GM18517 (cell line): ENCODE results near the gene SUPT16H.
A peak's percentile ranks its signal among the peaks of the same experiment; 100 is the strongest.
"Not testable (repeated sequence)": the region's sequence is repeated elsewhere in the genome, so short reads cannot be mapped to it uniquely, and the experiment has no call there.

Experiments
- ATAC-seq: cut with Tn5 transposase; IDR thresholded peaks from one replicate; pipeline ENCODE4 v1.9.1; 2021; ENCODE audit warnings: mild to moderate bottlenecking, moderate library complexity; ENCODE audit not compliant: unreplicated experiment

Gene SUPT16H

GRCh38 chr14:21383848-21384493 is at the start of gene SUPT16H:
Gene SUPT16H (minus strand): TSS chr14:21384019. CDS start chr14:21383927, 92 bp downstream.
- ATAC-seq, result peak; percentile 78

- ATAC-seq, result no peak
These were observed 47.3 kb upstream of the SUPT16H start for GRCh38 chr14:21431126-21431525.

- no peak for ATAC-seq
These were observed 45.1 kb upstream of the SUPT16H start for GRCh38 chr14:21428930-21429329.

GRCh38 chr14:21426692-21427091 is 42.9 kb upstream of the SUPT16H start:
- ATAC-seq, result no peak

- ATAC-seq, result no peak
These were observed 35.7 kb upstream of the SUPT16H start for GRCh38 chr14:21419528-21419927.

GRCh38 chr14:21415329-21415728 is 31.5 kb upstream of the SUPT16H start:
- no peak for ATAC-seq

GRCh38 chr14:21414137-21414631 is 30.4 kb upstream of the SUPT16H start:
- no peak for ATAC-seq

GRCh38 chr14:21408147-21408546 is 24.3 kb upstream of the SUPT16H start:
- no peak for ATAC-seq

GRCh38 chr14:21406213-21406612 is 22.4 kb upstream of the SUPT16H start:
- ATAC-seq, result no peak

- ATAC-seq, result no peak
These were observed 21.3 kb upstream of the SUPT16H start for GRCh38 chr14:21405097-21405496.

- no peak for ATAC-seq
These were observed 15.6 kb upstream of the SUPT16H start for GRCh38 chr14:21399311-21399870.

GRCh38 chr14:21398901-21399300 is 15.1 kb upstream of the SUPT16H start:
- ATAC-seq, result no peak

- no peak for ATAC-seq
These were observed 11.6 kb upstream of the SUPT16H start for GRCh38 chr14:21395450-21395849.

GRCh38 chr14:21385188-21385904 is 1.5 kb upstream of the SUPT16H start:
- ATAC-seq, result no peak

GRCh38 chr14:21384494-21384851 is 654 bp upstream of the SUPT16H start:
- ATAC-seq, result peak; percentile 32

GRCh38 chr14:21382886-21383847 is 652 bp downstream of the SUPT16H start:
- peak; percentile 37 for ATAC-seq

- ATAC-seq, result no peak
These were observed 1.7 kb downstream of the SUPT16H start for GRCh38 chr14:21382095-21382494.

GRCh38 chr14:21379338-21379737 is 4.5 kb downstream of the SUPT16H start:
- ATAC-seq, result no peak

GRCh38 chr14:21373980-21374379 is 9.8 kb downstream of the SUPT16H start:
- ATAC-seq, result no peak

GRCh38 chr14:21372814-21373213 is 11.0 kb downstream of the SUPT16H start:
- not testable (repeated sequence) for ATAC-seq
